HS-5 (cell line): ENCODE data around the gene MICU1.
A peak's percentile ranks its signal among the peaks of the same experiment; 100 is the strongest.

Experiments used
- DNase-seq: peaks from one replicate; pipeline ENCODE4 v3.0.0-alpha.2; 2012; ENCODE audit warnings: low read depth

The MICU1 gene

DNA sequence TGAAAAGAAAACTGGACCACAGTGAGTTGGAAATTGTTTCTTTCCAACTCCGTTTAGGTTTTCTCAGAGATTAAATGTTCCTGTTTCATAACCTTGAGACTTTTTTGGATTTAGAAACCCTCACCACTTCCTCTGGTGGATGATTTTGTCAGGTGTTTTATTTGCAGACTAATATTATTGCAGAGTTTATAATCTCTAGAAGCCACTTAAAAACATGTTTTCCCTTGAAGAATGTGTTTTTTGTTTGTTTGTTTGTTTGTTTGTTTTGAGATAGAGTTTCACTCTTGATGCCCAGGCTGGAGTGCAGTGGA, 520 bp upstream of the MICU1 start:
- no peak for DNase-seq

DNA sequence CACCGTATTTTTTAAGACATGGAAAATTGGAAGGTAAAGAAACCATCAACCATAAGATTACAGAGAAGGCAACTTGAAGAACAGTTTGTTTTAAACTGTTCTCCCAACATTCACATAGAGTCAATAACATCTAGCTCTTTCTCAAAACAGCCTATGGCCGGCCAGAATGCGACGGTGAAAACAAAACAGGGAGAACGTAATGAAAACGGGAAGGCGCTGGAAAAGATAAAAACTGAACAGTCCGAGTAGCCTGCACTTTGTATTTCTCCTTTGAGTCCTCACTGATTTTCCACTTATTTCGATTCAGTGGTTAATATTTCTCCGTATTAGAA, 637 bp downstream of the MICU1 start:
- DNase-seq: no peak

DNA sequence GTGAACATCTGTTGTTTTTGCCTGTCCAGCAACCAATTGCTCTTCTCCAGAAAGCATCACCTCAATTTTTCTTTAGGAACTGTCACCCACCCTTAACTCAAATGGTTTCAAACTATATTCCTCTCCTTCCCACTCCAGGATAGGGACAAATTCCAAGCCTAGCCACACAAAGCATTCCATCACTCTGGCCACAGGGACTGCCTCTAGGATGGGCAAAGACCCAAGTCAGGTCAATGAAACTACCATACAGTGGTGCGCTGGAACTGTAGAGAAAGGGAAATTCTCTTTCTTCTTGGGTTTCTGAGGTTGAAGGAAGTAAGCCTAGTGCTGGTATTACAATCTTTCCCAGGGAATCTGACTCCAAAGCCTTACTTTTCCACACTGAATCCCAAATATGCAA, 3.6 kb downstream of the MICU1 start:
- no peak for DNase-seq

DNA sequence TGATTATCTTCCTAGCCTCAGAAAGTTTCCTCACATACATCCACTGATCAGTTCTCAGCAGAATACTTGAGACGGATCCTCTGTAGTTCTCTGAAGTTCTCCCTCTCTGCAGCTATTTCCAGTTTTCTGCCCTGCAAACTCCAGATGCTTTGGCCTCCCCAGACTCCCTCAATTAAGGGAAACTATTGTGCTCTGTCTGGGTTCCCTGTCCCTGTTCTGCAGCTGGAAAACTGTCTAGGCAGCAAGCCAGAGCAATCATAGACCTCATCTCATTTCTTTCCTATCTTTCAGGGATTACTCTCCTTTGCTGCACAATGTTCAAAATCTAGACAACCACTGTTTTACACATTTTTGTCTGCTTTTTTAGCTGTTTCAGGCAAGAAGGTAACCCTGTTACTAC, 9.2 kb downstream of the MICU1 start:
- no peak for DNase-seq

DNA sequence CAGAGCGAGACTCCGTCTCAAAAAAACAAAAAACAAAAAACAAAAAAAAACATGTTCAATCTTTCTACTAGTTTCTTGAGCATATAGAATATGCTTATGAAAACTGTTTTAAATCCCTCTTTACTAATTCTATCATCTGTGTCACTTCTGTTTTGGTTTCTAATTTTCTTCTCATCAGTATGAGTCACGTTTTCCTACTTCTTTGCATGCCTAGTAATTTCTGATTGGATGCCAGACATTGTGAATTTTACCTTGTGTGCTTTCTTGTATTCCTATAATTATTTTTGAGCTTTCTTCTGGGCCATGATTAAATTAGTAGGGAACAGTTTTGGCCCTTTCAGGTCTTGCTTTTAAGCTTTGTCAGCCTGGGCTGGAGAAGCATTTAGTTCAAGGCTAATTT, 9.9 kb downstream of the MICU1 start:
- DNase-seq: no peak

DNA sequence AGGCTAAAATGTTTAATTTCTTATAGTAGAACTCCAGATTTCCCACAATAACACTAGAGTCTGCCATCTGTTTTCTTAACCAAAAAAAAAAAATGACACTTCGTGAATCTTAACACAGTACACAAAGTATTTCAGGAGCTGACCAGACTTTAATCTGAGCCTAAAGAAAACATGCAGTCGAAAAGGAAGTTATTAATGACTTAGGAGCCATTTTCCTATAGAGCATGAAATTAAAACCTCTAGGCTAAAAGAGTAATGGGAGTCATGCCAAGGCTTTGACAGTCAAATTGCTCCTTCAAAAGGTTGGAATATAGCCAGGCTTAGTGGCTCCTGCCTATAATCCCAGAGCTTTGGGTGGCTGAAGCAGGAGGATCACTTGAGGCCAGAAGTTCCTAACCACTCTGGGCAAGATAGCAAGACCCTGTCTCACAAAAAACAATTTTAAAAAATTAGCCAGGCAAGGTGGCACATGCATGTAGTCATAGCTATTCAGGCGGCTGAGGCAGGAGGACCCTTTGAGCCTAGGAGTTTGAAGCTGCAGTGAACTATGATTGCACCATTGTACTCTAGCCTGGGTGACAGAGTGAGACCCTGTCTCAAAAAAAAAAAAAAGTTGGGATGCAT, 13.6 kb downstream of the MICU1 start:
- DNase-seq: no peak

DNA sequence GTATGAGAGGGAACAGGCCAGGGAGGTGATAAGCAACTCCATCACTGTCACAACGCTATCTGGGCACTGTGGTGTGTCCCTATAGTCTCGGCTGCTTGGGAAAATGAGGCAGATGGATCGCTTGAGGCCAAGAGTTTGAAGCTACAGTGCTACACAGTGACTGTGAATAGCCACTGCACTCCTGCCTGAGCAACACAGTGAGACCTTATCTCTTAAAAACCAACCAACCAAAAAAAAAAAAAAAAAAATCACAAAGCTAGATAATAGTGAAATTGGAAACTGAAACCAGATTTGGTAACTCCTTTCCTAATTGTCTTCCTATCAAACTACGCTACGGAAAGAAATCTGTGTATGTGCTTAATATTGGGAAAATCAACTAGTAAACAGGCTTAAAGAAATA, 14.1 kb downstream of the MICU1 start:
- DNase-seq: no peak

DNA sequence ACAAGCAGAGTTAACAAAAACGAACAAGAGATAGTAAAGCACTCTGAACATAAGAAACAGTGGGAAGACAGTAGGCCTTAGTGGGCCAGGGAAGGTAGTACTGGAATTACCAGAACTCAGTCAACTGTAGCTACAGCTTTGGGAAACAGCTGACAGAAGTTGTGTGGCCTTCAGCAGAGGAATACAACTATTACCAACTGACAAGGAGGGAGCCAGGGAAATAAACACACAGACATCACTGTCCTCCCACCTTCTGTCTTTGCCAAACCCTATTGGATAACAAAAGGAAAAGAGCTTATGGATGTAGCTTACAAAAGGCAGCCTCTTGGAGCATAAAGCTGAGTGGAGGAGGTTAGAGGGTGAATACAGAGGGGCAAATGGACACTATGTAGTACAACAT, 15.4 kb downstream of the MICU1 start:
- DNase-seq: no peak

DNA sequence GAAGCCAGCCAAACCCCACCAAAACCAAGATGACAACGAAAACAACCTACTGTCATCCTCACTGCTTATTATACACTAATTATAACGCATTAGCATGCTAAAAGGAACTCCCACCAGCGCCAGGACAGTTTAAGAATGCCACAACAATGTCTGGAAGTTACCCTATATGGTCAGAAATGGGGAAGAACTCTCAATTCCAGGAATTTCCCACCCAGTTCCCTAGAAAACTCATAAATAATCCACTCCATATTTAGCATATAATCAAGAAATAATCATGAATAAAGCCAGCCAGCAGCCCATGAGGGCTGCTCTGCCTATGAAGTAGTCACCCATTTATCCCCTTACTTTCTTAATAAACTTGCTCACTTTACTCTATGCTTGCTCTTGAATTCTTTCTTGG, 20.8 kb downstream of the MICU1 start:
- DNase-seq: no peak

DNA sequence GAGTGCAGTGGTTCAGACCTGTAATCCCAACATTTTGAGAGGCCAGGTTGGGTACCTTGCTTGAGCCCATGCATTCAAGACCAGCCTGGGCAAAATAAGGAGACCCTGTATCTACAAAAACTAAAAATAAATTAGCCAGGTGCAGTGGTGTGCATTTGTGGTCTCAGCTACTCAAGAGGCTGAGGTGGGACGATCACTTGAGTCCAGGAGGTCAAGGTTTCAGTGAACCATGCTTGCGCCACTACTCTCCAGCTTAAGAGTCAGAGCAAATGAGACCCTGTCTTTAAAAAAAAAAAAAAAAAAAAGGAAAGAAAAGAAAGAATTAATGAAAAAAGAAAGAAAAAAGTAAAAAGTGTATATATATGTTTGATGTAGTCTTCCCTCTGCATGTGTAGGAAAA, 24.7 kb downstream of the MICU1 start:
- no peak for DNase-seq

DNA sequence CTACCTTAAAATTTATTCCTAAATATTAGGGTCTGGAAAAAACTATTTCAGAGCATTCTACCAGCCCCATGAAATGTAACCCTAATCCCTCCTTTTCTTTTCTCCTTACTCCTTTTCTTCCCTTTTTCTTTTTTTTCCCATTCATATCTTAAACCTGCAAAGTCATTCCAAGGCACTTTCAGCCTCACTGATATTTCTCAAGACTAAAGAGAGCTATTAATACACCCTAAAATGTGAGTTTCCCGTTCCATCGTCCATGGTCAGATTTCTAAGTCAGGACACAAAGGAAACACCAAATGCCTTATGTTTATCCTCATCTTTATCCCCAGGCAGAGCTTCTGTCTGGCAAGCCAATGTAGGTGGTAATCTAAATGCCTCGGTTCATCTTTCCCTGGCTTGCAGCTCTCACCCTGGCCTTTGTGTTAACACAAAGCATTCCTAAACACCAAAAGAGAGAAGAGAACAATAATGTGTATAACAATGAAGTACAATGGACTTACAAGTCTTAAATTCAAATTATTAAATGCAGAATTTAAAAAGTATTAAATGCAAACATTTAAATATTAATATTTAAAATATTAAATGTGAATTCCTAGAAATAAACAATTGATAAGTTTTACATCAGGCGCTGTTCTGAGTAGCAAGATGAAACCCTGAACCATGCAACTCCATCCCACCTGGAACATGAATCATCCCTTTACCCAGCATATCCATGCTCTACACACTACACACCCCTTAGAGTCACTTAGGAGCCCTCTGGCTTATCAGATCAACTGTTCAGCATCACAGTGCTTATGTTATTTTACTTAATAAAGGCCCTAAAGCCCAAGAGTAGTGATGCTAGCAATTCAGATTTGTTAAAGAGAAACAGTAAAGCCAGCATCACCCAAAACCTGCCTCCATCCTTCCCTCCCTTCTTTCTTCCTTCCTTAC, 26.8 kb downstream of the MICU1 start:
- no peak for DNase-seq

DNA sequence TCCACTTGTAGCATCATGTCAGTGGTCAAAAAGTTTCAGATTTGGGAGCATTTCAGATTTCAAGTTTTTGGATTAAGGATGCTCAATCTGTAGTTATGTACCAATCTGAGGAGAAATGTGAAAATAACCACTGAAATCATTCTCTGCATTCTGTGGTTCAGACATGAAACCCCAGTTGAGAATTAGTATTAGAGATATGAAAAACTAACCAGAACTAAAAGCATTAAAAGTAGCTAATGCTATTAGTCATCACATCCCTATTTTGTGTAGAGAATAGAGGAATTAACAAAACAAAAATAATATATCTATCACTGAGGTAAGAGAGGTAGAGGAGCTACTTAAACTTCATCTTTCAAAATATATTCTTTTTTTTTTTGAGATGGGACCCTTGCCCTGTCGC, 28.0 kb downstream of the MICU1 start:
- DNase-seq: no peak

DNA sequence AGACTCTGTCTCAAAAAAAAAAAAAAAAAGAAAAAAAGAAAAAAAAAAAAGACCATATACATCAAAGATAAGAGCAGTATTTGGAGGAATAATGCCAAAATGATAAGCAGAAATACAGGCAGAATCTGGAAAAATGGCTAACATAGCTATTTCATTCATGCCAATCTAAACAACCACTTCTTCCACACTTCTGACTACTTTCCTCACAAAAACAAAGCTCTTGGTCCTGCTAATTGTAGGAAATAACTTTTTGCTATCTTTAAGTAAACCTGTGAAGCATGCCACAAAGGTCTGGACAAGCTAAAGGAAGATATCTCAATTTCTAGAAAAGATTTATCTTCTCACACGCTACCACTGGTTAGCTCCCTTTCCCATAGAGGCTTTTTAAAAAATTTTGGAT, 30.4 kb downstream of the MICU1 start:
- DNase-seq: no peak

DNA sequence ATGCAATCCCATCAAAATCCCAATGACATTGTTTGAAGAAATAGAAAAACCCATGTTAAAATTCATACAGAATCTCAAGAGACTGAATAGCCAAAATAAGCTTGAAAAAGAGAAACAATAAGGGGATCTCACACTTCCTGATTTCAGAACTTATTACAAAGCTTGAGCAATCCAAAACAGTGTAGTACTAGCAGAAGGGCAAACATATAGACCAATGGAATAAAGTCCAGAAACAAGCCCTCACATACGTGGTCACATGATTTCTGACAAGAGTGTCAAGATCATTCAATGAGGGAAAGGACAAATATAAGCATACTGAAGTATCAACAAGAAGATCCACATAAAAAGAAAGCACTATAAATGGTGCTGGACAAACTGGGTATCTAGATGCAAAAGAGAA, 31.9 kb downstream of the MICU1 start:
- no peak for DNase-seq

DNA sequence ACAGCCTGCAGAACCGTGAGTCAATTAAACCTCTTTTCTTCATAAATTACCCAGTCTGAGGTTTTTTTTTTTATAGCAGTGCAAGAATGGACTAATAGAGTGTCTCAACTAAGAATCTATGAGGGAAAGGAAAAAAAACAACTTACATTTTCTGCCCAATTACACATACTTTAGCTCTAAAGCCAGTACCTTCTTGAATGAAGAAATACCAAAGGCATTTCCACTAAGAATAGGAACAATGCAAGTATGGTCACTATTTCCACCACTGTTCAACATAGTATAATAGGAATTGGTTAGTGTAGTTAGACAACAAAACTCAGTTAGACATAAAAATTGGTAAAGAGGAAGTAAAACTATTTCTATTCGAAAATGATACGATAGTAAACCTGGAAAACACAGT, 37.6 kb downstream of the MICU1 start:
- DNase-seq: no peak

DNA sequence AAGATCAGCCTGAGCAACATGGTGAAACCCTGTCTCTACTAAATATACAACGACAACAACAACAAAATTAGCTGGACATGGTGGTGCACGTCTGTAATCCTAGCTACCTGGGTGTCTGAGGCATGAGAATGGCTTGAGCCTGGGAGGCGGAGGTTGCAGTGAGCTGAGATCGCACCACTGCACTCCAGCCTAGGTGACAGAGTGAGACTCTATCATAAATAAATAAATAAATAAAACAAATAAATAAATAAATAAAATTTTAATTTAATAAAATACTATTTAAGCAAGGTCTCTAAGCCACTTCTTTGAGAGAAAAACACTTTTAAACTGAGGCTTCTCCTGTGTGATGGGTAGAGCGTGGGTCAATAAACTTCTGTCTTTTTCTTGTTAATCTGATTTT, 38.3 kb downstream of the MICU1 start:
- DNase-seq: no peak

DNA sequence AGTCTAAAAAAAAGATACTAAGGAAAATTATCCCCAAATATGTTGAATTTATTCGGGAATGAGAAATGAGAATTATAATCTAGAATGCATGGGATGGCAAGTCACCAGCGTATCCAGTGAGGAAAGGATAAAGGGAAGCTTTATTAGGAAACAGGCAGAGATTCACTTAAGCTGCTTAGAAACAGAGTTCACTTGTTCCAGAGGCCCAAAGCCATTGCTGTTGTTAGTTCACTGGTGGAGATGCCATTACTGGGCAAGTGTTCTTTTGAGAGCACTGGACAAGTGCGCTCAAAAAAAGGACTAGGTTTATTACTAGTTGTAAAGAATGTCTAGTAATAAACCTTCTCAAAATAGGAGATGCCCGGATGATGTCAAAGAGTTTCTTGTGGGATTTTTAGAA, 51.2 kb downstream of the MICU1 start:
- DNase-seq: no peak

DNA sequence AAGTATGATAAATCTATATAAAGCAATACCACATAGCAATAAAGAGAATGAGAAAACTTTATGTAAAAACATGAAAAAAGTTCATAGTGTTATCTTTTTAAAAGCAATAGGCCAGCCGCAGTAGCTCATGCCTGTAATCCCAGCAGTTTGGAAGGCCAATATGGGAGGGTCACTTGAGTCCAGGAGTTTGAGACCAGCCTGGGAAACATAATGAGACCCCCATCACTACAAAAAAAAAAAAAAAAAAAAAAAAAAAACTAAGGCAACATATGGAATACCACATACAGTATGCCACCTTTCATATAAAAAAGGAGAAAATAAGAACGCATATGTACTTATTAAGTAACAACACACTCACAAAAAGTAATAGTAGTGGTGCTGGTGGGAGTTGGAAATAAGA, 52.8 kb downstream of the MICU1 start:
- DNase-seq: no peak

DNA sequence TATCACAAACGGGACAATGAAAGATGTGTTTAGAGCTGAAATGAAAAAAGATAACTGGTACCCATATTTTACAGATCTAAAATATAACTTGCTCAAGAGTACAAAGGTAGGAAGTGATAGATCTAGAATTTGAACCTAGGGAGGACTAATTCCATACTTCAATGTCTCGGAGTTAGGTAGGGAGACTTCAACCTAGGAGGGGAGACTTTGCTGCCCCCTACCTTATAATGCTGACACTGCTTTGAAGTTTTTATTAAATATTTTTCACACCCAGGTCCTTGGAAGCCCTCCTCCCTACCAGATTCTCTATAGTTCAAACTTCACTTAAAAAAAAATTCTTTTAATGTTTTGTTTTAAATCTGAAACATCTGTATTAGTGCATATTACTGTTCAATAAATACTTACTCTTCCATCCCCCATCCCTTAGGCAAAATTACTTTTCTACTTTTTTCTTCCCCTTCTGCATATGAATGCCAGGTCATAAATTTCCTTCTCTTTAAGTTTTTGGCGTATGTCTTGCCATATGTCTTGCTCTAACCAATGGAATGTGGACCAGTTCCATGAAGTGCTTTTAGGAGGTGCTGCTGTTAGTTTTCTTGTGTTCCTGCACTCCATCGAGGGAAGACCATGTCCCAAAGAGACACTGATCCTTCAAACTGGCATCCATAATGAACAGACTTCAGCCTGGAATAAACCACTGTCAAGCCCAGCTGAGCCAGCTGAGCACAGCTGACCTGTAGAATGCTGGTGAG, 57.8 kb downstream of the MICU1 start:
- no peak for DNase-seq

DNA sequence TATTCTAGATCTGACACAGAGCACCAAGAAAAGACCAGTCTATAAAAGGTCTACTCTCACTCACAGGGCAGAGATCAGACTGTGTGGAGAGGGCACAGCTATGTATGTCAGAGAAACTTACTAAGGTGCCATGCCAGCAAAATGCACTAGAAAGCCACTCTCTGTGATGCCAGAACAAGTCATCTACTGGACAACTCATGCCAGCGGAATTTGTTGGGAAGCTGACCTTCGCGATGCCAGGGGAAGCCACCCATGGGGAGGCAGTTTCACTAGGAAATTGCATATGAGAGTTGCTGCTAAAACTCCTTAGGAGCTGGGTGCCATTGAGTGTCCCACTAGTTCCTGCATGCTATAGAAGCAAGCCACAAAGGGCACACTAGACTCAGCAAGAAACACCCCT, 58.5 kb downstream of the MICU1 start:
- DNase-seq: peak; percentile 41

DNA sequence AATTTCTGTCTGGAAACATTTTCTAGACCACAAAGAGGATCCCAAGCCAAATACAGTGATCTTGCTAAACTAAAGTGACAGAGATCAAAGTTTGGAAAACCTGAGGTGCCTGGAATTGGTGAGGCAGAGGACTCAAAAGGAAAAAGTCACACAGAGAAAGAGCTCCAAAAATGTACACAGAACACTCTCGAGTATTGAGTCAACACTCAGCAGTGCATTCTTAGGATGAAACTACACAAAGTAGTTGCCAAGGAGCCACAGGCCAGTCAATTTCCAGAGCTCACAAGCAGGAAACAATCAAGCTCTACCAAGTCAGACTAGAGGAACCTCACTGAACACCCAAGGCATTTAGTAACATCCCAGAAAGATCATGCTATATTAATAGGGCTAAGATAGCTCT, 61.3 kb downstream of the MICU1 start:
- DNase-seq: no peak

DNA sequence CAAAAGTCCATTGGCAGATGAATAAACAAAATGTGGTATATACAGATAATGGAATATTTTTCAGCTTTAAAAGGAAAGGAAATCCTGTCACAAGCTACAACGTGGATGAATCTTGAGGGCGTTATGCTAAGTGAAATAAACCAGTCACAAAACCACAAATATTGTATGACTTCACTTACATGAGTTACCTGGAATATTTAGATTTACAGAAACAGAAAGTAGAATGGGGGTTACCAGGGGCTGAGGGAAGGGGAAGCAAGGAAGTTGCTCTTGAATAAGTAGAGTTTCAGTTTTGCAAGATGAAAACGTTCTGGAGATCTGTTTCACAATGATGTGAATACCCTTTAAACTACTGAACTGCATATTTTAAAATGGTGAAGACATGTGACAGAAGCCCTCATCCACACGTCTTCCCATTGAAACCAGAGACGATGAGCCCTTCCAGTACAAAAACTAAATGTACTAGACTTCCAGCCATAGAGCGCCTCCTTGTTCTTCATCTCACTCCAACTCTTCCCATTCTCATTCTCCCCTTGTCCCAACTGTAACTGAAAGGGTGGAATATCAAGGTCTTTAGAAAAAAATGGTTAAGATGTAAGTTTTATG, 62.4 kb downstream of the MICU1 start:
- DNase-seq: no peak

DNA sequence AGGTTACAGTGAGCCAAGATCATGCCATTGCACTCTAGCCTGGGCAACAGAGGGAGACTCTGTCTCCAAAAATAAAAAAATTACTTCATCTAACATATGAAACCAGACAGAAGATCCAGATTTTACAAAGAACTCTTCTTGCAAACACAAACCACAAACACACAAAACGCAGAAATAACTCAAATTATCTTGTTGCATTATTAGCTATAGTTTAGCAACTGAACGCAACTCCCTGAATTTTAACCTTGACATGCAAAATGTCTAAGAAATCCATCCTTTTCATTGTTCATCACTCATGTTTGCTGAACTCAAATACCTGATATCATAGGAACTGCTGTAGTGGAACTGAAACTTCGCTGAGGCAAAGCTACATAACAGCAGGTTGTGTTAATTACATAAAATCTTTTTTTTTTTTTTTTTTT, 64.1 kb downstream of the MICU1 start:
- no peak for DNase-seq
